Lower leg skin (tissue), 3 donors: ENCODE results near the gene OR1A1.

ENCODE experiments used
- POLR2A ChIP-seq, 2 donors: fragments of 450-650 bp; IDR thresholded peaks; one replicate each; pipeline ENCODE4 v1.6.1; 2016 to 2017; ENCODE audit warnings: antibody characterized with exemption in 2 of 2, mild to moderate bottlenecking in 1 of 2, moderate library complexity in 1 of 2
- TF ChIP-seq, protein P1 (sequence below), 3 donors: fragments of 450-650 bp; IDR thresholded peaks; one replicate each; pipeline ENCODE4 v1.5.1; 2016; ENCODE audit warnings: antibody characterized with exemption in 3 of 3, mild to moderate bottlenecking in 3 of 3, moderate library complexity in 2 of 3

DNA sequence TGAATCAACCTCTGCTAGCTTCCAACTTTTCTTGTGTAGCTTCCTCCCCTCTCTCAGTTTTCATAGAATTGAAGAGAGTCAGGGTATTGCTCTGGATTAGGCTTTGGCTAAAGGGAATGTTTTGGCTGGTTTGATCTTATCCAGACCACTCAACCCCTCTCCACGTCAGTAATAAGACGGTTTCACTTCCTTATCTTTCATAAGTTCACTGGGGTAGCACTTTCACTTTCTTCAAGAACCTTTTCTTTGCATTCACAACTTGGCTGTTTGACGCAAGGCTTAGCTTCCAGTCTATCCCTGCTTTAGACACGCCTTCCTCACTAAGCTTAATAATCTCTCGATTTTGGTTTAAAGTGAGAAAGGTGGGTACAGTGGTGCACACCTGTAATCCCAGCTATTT lies 39.9 kb upstream of the OR1A1 start:
- TF ChIP-seq, protein P1, sequence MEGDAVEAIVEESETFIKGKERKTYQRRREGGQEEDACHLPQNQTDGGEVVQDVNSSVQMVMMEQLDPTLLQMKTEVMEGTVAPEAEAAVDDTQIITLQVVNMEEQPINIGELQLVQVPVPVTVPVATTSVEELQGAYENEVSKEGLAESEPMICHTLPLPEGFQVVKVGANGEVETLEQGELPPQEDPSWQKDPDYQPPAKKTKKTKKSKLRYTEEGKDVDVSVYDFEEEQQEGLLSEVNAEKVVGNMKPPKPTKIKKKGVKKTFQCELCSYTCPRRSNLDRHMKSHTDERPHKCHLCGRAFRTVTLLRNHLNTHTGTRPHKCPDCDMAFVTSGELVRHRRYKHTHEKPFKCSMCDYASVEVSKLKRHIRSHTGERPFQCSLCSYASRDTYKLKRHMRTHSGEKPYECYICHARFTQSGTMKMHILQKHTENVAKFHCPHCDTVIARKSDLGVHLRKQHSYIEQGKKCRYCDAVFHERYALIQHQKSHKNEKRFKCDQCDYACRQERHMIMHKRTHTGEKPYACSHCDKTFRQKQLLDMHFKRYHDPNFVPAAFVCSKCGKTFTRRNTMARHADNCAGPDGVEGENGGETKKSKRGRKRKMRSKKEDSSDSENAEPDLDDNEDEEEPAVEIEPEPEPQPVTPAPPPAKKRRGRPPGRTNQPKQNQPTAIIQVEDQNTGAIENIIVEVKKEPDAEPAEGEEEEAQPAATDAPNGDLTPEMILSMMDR (IDR thresholded peaks at IDR 0.05), result no peak
- TF ChIP-seq POLR2A (IDR thresholded peaks at IDR 0.05), result no peak
